B cell (primary cell): Measurements from ENCODE around the gene ASTN2. TPM values are rescaled to one million over a fixed set of nuclear protein-coding genes. Genes with fewer than 3 reads are reported as not detected.

Experiments used
- ATAC-seq: fragments of 200-7000 bp; cut with Tn5 transposase; one replicate; pipeline ENCODE4 v1.10.0; 2021; ENCODE audit warnings: low read depth, mild to moderate bottlenecking, moderate number of reproducible peaks, moderate library complexity
- CTCF ChIA-PET: fragments of 350-600 bp; sonication (Branson Sonifier 250); formaldehyde crosslinking; loops from one replicate; lab custom pipeline; 2021; ENCODE audit warnings: antibody characterized with exemption, inconsistent platforms; lab: Charles Lee
- POLR2A ChIA-PET: fragments of 350-600 bp; sonication (Branson Sonifier 250); formaldehyde crosslinking; loops from one replicate; lab custom pipeline; 2021; ENCODE audit warnings: antibody characterized with exemption; lab: Charles Lee
- DNase-seq: peaks from one replicate; pipeline ENCODE4 v3.0.0; 2013
- H2AFZ ChIP-seq: 2 replicates; pipeline ENCODE4 v1.6.1; 2012; ENCODE audit warnings: mild to moderate bottlenecking, low read depth, low read length; ENCODE audit not compliant: insufficient read depth, poor library complexity, severe bottlenecking
- H3K27ac ChIP-seq, 2 donors: 1 replicate in 1 of 2; 2 replicates in 1 of 2; pipeline ENCODE4 v1.5.1; 2012 to 2013; ENCODE audit warnings: low read length in 2 of 2, mild to moderate bottlenecking in 2 of 2, moderate library complexity in 1 of 2
- H3K27me3 ChIP-seq, 4 experiments: fragments of 200-600 bp in 1 of 4; sonication (generic) in 1 of 4; replicated peaks in 1 of 4; 1 replicate in 2 of 4; 2 replicates in 2 of 4; pipeline versions ENCODE4 v1.6.1 to v1.7.0; 2013 to 2016; ENCODE audit warnings: low read length in 3 of 4, mild to moderate bottlenecking in 2 of 4, mixed read lengths in 1 of 4, moderate library complexity in 1 of 4; ENCODE audit not compliant: insufficient read depth in 4 of 4, control insufficient read depth in 3 of 4; ENCODE audit errors: control extremely low read depth in 1 of 4
- H3K36me3 ChIP-seq, 2 experiments: replicated peaks in 1 of 2; 1 replicate in 1 of 2; 2 replicates in 1 of 2; pipeline versions ENCODE4 v1.6.1 to v1.7.1; 2013; ENCODE audit warnings: low read length in 1 of 2; ENCODE audit not compliant: insufficient read depth in 2 of 2, control insufficient read depth in 1 of 2; ENCODE audit errors: control extremely low read depth in 1 of 2, extremely low read depth in 1 of 2
- H3K4me1 ChIP-seq, 2 donors: fragments of 200-600 bp in 1 of 2; sonication (generic) in 1 of 2; 1 replicate in 1 of 2; 2 replicates in 1 of 2; pipeline versions ENCODE4 v1.5.1 to v1.6.1; 2013 to 2017; ENCODE audit warnings: low read length in 2 of 2; ENCODE audit not compliant: control insufficient read depth in 2 of 2, insufficient read depth in 2 of 2
- H3K4me2 ChIP-seq: replicated peaks from 2 replicates; pipeline ENCODE3; 2012; ENCODE audit warnings: mild to moderate bottlenecking, low read depth, low read length; ENCODE audit not compliant: poor library complexity, severe bottlenecking
- H3K4me3 ChIP-seq, 5 experiments: fragments of 200-600 bp in 1 of 5; sonication (generic) in 1 of 5; 1 replicate in 3 of 5; 2 replicates in 2 of 5; pipeline versions ENCODE4 v1.5.1 to v1.7.0; 2011 to 2016; ENCODE audit warnings: low read length in 4 of 5, mild to moderate bottlenecking in 4 of 5, low read depth in 2 of 5, control low read depth in 1 of 5, moderate library complexity in 1 of 5; ENCODE audit not compliant: insufficient read depth in 1 of 5; ENCODE audit errors: control extremely low read depth in 1 of 5, extremely low read depth in 1 of 5
- H3K79me2 ChIP-seq: fragments of 200-600 bp; sonication (generic); one replicate; pipeline ENCODE4 v1.6.0; 2016; ENCODE audit warnings: low read length; ENCODE audit not compliant: control insufficient read depth, insufficient read depth
- H3K9ac ChIP-seq: fragments of 200-600 bp; sonication (generic); 2 replicates; pipeline ENCODE4 v1.6.1; 2017; ENCODE audit warnings: mild to moderate bottlenecking, low read length, moderate library complexity
- H3K9me3 ChIP-seq, 3 donors: one replicate each; pipeline versions ENCODE4 v1.6.1 to v1.7.1; 2013; ENCODE audit warnings: low read length in 2 of 3; ENCODE audit not compliant: control insufficient read depth in 2 of 3, insufficient read depth in 1 of 3; ENCODE audit errors: control extremely low read depth in 1 of 3
- H4K20me1 ChIP-seq: 2 replicates; pipeline ENCODE4 v1.6.0; 2012; ENCODE audit warnings: mild to moderate bottlenecking, low read length; ENCODE audit not compliant: insufficient read depth, control insufficient read depth, poor library complexity, severe bottlenecking
- H3K27ac Mint-ChIP-seq: one replicate; pipeline ENCODE4 v1.8.0; 2021; ENCODE audit warnings: mixed read lengths
- H3K27me3 Mint-ChIP-seq: one replicate; pipeline ENCODE4 v1.8.0; 2021; ENCODE audit warnings: mixed read lengths
- H3K4me1 Mint-ChIP-seq: one replicate; pipeline ENCODE4 v1.8.0; 2021; ENCODE audit warnings: mixed read lengths
- H3K4me3 Mint-ChIP-seq: one replicate; pipeline ENCODE4 v1.8.0; 2021; ENCODE audit warnings: mixed read lengths
- H3K9me3 Mint-ChIP-seq: one replicate; pipeline ENCODE4 v1.8.0; 2022; ENCODE audit warnings: mixed read lengths; ENCODE audit not compliant: insufficient read depth
- CTCF ChIP-seq: fragments of 200-600 bp; IDR thresholded peaks from one replicate; pipeline ENCODE4 v1.8.0; 2022; ENCODE audit warnings: antibody characterized with exemption, mild to moderate bottlenecking
- EZH2 ChIP-seq: IDR thresholded peaks from 2 replicates; pipeline ENCODE4 v1.6.1; 2012; ENCODE audit warnings: borderline replicate concordance, low read depth, mild to moderate bottlenecking, moderate library complexity, low read length; ENCODE audit not compliant: insufficient read depth, poor library complexity, severe bottlenecking
- WGBS: methylation state at CpG from one replicate; pipeline ENCODE4 v1.1.5; 2013; ENCODE audit warnings: missing lambda C conversion rate; ENCODE audit not compliant: insufficient coverage; 5-methylcytosine and 5-hydroxymethylcytosine counted together
- intact Hi-C: fragments of 100-400 bp; cut with micrococcal nuclease; formaldehyde crosslinking; loops from one replicate; pipeline ENCODE4 v1.10.0; 2022
- polyA plus RNA-seq: library from polyadenylated mRNA; depleted of rRNA; stranded (reverse); fragments of >200 nt; gene quantifications from 2 replicates; pipeline ENCODE4 v1.2.3, GENCODE V29; 2012
- total RNA-seq, 2 donors: library from RNA; stranded (reverse); fragments of 120-200 nt in 1 of 2; gene quantifications; 1 replicate in 1 of 2; 2 replicates in 1 of 2; pipeline versions ENCODE4 v1.2.3 to v1.2.4, GENCODE V29; 2013 to 2022

The ASTN2 gene
- total and polyA plus RNA-seq, 2 donors (not counting 1 experiment from before 2014, with no cell fraction given), result 1.2 to 3.6 TPM

GRCh38 chr9:117278020-117278419 lies 136.8 kb downstream of the ASTN2 start:
- intact Hi-C loops, result no loop called here
- Histone ChIP-seq H3K27ac (no peak overlapping the region), H3K79me2 (no peaks in the 10 kb centered on the region), H2AFZ (no peak overlapping the region), H3K4me2 (no peak overlapping the region), H3K27me3 (peaks cover 0 to 3% (median 0%) of the 10 kb centered on the region in 4 experiments), H3K9ac (no peak overlapping the region), H3K9me3 (no peaks in the 10 kb centered on the region), H3K4me3 (no peak overlapping the region), H4K20me1 (no peaks in the 10 kb centered on the region), H3K4me1 (no peaks in the 10 kb centered on the region), H3K36me3 (no peaks in the 10 kb centered on the region)
- no peak for DNase-seq
- TF ChIP-seq CTCF, result no peak
- TF ChIP-seq EZH2, result no peak
- POLR2A ChIA-PET, result no interaction called here
- H3K27ac Mint-ChIP-seq, result no peak overlapping the region
- H3K9me3 Mint-ChIP-seq, result no peaks in the 10 kb centered on the region
- no peak for ATAC-seq
- H3K27me3 Mint-ChIP-seq, result no peaks in the 10 kb centered on the region
- CTCF ChIA-PET, result no interaction called here
- H3K4me3 Mint-ChIP-seq, result no peak overlapping the region
- no peaks in the 10 kb centered on the region for H3K4me1 Mint-ChIP-seq
- no CpG with 5 or more reads among the region's 4 CpGs for WGBS

GRCh38 chr9:117276444-117276843 lies 138.4 kb downstream of the ASTN2 start:
- CTCF ChIA-PET, result no interaction called here
- intact Hi-C loops, result no loop called here

More at GRCh38 chr9:117276444-117276843, 138.4 kb downstream of the ASTN2 start:
- DNase-seq, result no peak
- Mint-ChIP-seq H3K9me3 (no peaks in the 10 kb centered on the region), H3K4me1 (no peaks in the 10 kb centered on the region), H3K27me3 (no peaks in the 10 kb centered on the region), H3K4me3 (no peak overlapping the region), H3K27ac (no peak overlapping the region)
- no peak for ATAC-seq
- Histone ChIP-seq H3K27ac (no peak overlapping the region), H3K9ac (no peak overlapping the region), H3K9me3 (peaks cover 0 to 7% (median 0%) of the 10 kb centered on the region in 3 donors), H3K36me3 (no peaks in the 10 kb centered on the region), H3K27me3 (peaks cover 0 to 3% (median 0%) of the 10 kb centered on the region in 4 experiments), H2AFZ (no peak overlapping the region), H3K4me1 (no peaks in the 10 kb centered on the region), H3K79me2 (no peaks in the 10 kb centered on the region), H3K4me3 (no peak overlapping the region), H4K20me1 (no peaks in the 10 kb centered on the region), H3K4me2 (no peak overlapping the region)
- 87% methylated on average over 3 of the region's 3 CpGs for WGBS
- no peak for TF ChIP-seq CTCF
- no peak for TF ChIP-seq EZH2
- POLR2A ChIA-PET, result no interaction called here
